Spleen (tissue), 7 donors: ENCODE data around the gene SPATA21.

Experiments
- CTCF ChIP-seq, 11 experiments: fragments of 200-600 bp in 7 of 11; fragments of 450-650 bp in 4 of 11; sonication (generic) in 4 of 11; IDR thresholded peaks in 8 of 11; conservative IDR thresholded peaks in 3 of 11; 1 replicate in 7 of 11; 2 replicates in 4 of 11; pipeline versions ENCODE4 v1.4.0 to v1.8.0; 2016 to 2021; ENCODE audit warnings: antibody characterized with exemption in 11 of 11, inconsistent platforms in 4 of 11, mild to moderate bottlenecking in 1 of 11
- POLR2A ChIP-seq, 3 donors: fragments of 450-650 bp; IDR thresholded peaks; one replicate each; pipeline ENCODE4 v1.5.1; 2017; ENCODE audit warnings: antibody characterized with exemption in 3 of 3, mild to moderate bottlenecking in 1 of 3
- donor health status: DM: no; HTN: no; CAD: no; lungs with moderate emphysema.
- donor health status: DM: no; HTN: no; CAD: no.
- donor health status: DM: no; HTN: no; CAD: no.

DNA sequence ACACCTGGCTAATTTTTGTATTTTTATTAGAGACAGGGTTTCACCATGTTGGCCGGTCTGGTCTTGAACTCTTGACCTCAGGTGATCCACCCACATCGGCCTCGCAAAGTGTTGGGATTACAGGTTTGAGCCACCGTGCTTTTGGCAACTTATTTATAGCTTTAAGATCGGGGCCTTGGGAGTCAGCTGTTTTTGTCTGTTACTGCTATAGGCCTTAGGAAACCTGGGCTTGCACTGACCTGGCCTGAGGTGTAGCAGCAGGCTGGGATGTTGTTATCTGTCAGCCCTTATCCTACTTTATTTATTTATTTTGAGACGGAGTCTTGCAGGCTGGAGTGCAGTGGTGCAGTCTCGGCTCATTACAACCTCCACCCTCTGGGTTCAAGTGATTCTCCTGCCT is 58.8 kb downstream of the SPATA21 start:
- TF ChIP-seq POLR2A (IDR thresholded peaks at IDR 0.05) (no peak), CTCF (IDR thresholded peaks at IDR 0.05 in 8 of 11, conservative IDR thresholded peaks at IDR 0.05 in 3 of 11) (no peak)
